ENCODE data around the gene PACSIN2. TPM values are rescaled to one million over a fixed set of nuclear protein-coding genes. Genes with fewer than 3 reads are reported as not detected.

PACSIN2 gene
- total and polyA plus RNA-seq, 2 of the 13 experiments (the other 11 are each of a cell fraction or from before 2014, with no cell fraction given) = 54.1 to 68.8 TPM

DNA sequence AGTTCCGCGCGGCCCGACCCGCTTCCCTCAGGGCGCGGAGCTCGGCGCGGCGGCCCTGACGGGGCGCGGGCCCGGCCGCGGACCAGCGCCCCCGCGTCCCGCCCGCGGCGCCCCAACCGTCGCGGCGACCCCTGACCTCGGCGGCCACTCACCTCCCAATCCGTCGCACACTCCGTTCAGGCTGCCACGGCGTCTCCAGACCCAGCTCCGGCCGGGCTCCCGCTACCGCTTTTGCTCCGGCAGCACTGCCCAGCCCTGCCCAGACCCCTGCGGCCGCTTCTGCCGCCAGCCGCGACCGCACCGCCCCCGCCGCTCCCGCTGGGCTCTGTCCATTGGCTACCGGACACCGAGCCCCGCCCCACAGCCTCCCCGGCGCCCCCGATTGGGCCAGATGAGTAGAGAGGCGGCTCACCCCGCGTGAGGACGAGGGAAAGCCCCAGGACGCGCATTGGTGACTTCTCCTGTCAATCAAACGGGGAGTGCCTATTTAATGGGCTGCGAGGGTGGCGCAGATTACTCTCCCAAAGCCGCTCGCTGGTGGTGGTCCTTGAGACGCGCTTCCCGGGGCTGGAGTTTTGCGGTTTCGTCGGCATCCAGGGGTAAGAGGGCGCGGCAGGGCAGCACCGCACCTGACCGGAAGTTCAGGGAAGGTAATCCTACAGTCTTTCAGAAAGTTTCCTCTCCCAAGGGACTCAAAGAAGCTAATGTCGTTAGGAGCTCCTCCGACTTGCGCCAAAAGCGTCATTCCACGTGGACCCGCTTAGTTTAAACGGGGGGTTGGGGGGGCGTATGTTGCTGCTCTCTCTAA lies at the start of gene PACSIN2 (continued):
- TF ChIP-seq KDM2A (CRISPR knock-in tag; IDR thresholded peaks at IDR 0.05; ENCODE audit: borderline replicate concordance, low read depth) (peak; percentile 77), ZNF616 (CRISPR knock-in tag; IDR thresholded peaks at IDR 0.05; ENCODE audit: low read depth) (0 out of 2 replicates have a peak, but pooled peaks have one; percentile 53), ZNF143 (CRISPR knock-in tag; IDR thresholded peaks at IDR 0.05) (peak; percentile 35; the same call in 1 of the 2 replicates), MATR3 (CRISPR knock-in tag; IDR thresholded peaks at IDR 0.05) (no peak), ASH2L (IDR thresholded peaks at IDR 0.05; ENCODE audit: insufficient read length, low read depth, low read length) (peak; percentile 76), ZNF747 (CRISPR knock-in tag; IDR thresholded peaks at IDR 0.05; ENCODE audit: borderline replicate concordance) (peak; percentile 42; the same call in 1 of the 2 replicates), ZNF33B (CRISPR knock-in tag; IDR thresholded peaks at IDR 0.05) (no peak), ZSCAN20 (CRISPR knock-in tag; IDR thresholded peaks at IDR 0.05; ENCODE audit: borderline replicate concordance) (0 out of 2 replicates have a peak, but pooled peaks have one; percentile 45), ZNF768 (CRISPR knock-in tag; IDR thresholded peaks at IDR 0.05) (peak; percentile 8; the same call in 1 of the 2 replicates), ZNF430 (CRISPR knock-in tag; IDR thresholded peaks at IDR 0.05) (no peak), KAT7 (CRISPR knock-in tag; IDR thresholded peaks at IDR 0.05; ENCODE audit: borderline replicate concordance) (peak; percentile 87)
- TF ChIP-seq, protein P1, sequence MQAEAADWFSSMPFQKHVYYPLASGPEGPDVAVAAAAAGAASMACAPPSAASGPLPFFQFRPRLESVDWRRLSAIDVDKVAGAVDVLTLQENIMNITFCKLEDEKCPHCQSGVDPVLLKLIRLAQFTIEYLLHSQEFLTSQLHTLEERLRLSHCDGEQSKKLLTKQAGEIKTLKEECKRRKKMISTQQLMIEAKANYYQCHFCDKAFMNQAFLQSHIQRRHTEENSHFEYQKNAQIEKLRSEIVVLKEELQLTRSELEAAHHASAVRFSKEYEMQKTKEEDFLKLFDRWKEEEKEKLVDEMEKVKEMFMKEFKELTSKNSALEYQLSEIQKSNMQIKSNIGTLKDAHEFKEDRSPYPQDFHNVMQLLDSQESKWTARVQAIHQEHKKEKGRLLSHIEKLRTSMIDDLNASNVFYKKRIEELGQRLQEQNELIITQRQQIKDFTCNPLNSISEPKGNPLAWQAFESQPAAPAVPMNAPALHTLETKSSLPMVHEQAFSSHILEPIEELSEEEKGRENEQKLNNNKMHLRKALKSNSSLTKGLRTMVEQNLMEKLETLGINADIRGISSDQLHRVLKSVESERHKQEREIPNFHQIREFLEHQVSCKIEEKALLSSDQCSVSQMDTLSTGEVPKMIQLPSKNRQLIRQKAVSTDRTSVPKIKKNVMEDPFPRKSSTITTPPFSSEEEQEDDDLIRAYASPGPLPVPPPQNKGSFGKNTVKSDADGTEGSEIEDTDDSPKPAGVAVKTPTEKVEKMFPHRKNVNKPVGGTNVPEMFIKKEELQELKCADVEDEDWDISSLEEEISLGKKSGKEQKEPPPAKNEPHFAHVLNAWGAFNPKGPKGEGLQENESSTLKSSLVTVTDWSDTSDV (CRISPR knock-in tag; IDR thresholded peaks at IDR 0.05) = no peak
- TF ChIP-seq, protein P2, sequence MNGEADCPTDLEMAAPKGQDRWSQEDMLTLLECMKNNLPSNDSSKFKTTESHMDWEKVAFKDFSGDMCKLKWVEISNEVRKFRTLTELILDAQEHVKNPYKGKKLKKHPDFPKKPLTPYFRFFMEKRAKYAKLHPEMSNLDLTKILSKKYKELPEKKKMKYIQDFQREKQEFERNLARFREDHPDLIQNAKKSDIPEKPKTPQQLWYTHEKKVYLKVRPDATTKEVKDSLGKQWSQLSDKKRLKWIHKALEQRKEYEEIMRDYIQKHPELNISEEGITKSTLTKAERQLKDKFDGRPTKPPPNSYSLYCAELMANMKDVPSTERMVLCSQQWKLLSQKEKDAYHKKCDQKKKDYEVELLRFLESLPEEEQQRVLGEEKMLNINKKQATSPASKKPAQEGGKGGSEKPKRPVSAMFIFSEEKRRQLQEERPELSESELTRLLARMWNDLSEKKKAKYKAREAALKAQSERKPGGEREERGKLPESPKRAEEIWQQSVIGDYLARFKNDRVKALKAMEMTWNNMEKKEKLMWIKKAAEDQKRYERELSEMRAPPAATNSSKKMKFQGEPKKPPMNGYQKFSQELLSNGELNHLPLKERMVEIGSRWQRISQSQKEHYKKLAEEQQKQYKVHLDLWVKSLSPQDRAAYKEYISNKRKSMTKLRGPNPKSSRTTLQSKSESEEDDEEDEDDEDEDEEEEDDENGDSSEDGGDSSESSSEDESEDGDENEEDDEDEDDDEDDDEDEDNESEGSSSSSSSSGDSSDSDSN (CRISPR knock-in tag; IDR thresholded peaks at IDR 0.05) = peak; percentile 60; the same call in 1 of the 2 replicates
- TF ChIP-seq, protein P3, sequence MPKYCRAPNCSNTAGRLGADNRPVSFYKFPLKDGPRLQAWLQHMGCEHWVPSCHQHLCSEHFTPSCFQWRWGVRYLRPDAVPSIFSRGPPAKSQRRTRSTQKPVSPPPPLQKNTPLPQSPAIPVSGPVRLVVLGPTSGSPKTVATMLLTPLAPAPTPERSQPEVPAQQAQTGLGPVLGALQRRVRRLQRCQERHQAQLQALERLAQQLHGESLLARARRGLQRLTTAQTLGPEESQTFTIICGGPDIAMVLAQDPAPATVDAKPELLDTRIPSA (CRISPR knock-in tag; IDR thresholded peaks at IDR 0.05; ENCODE audit: borderline replicate concordance) = no peak
- TF ChIP-seq, protein P4, sequence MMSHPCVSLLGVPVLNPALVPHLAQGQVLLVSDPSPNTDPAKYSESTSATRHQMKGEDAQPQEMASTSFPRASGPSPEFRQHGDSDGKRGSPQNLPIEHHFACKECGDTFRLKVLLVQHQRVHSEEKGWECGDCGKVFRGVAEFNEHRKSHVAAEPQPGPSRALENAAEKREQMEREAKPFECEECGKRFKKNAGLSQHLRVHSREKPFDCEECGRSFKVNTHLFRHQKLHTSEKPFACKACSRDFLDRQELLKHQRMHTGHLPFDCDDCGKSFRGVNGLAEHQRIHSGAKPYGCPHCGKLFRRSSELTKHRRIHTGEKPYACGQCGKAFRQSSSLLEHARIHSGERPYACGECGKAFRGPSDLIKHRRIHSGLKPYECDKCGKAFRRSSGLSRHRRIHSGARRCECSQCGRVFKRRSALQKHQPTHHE (CRISPR knock-in tag; IDR thresholded peaks at IDR 0.05; ENCODE audit: borderline replicate concordance) = peak; percentile 88; the same call in 1 of the 2 replicates
- TF ChIP-seq, protein P5, sequence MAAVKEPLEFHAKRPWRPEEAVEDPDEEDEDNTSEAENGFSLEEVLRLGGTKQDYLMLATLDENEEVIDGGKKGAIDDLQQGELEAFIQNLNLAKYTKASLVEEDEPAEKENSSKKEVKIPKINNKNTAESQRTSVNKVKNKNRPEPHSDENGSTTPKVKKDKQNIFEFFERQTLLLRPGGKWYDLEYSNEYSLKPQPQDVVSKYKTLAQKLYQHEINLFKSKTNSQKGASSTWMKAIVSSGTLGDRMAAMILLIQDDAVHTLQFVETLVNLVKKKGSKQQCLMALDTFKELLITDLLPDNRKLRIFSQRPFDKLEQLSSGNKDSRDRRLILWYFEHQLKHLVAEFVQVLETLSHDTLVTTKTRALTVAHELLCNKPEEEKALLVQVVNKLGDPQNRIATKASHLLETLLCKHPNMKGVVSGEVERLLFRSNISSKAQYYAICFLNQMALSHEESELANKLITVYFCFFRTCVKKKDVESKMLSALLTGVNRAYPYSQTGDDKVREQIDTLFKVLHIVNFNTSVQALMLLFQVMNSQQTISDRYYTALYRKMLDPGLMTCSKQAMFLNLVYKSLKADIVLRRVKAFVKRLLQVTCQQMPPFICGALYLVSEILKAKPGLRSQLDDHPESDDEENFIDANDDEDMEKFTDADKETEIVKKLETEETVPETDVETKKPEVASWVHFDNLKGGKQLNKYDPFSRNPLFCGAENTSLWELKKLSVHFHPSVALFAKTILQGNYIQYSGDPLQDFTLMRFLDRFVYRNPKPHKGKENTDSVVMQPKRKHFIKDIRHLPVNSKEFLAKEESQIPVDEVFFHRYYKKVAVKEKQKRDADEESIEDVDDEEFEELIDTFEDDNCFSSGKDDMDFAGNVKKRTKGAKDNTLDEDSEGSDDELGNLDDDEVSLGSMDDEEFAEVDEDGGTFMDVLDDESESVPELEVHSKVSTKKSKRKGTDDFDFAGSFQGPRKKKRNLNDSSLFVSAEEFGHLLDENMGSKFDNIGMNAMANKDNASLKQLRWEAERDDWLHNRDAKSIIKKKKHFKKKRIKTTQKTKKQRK (IDR thresholded peaks at IDR 0.05; ENCODE audit: low read length) = peak; percentile 25; the same call in 1 of the 2 replicates
